ENCODE measurements around the gene RALGPS2.

Gene RALGPS2

GRCh38 chr1:178724728-178725465 lies at the start of gene RALGPS2:
Gene RALGPS2 (plus strand): TSS chr1:178725244. CDS start chr1:178776765, 51,521 bp downstream.
- no peak for FAIRE-seq

- FAIRE-seq, result no peak
Observed at GRCh38 chr1:178679237-178679636, 45.8 kb upstream of the RALGPS2 start.

GRCh38 chr1:178682429-178682828 lies 42.6 kb upstream of the RALGPS2 start:
- no peak for FAIRE-seq

- no peak for FAIRE-seq
Observed at GRCh38 chr1:178682886-178683285, 42.2 kb upstream of the RALGPS2 start.

GRCh38 chr1:178683291-178683690 lies 41.8 kb upstream of the RALGPS2 start:
- no peak for FAIRE-seq

GRCh38 chr1:178684111-178684510 lies 40.9 kb upstream of the RALGPS2 start:
- no peak for FAIRE-seq

GRCh38 chr1:178684542-178685000 lies 40.5 kb upstream of the RALGPS2 start:
- no peak for FAIRE-seq

- FAIRE-seq, result no peak
Observed at GRCh38 chr1:178686407-178686806, 38.6 kb upstream of the RALGPS2 start.

- no peak for FAIRE-seq
Observed at GRCh38 chr1:178688244-178688643, 36.8 kb upstream of the RALGPS2 start.

- no peak for FAIRE-seq
Observed at GRCh38 chr1:178689769-178690168, 35.3 kb upstream of the RALGPS2 start.

- no peak for FAIRE-seq
Observed at GRCh38 chr1:178690496-178690895, 34.5 kb upstream of the RALGPS2 start.

GRCh38 chr1:178692564-178693327 lies 32.3 kb upstream of the RALGPS2 start:
- no peak for FAIRE-seq

- no peak for FAIRE-seq
Observed at GRCh38 chr1:178693366-178693765, 31.7 kb upstream of the RALGPS2 start.

GRCh38 chr1:178694923-178695525 lies 30.0 kb upstream of the RALGPS2 start:
- no peak for FAIRE-seq

GRCh38 chr1:178702146-178702545 lies 22.9 kb upstream of the RALGPS2 start:
- no peak for FAIRE-seq

- no peak for FAIRE-seq
Observed at GRCh38 chr1:178704833-178705232, 20.2 kb upstream of the RALGPS2 start.

- no peak for FAIRE-seq
Observed at GRCh38 chr1:178706432-178706831, 18.6 kb upstream of the RALGPS2 start.

- no peak for FAIRE-seq
Observed at GRCh38 chr1:178713259-178713658, 11.8 kb upstream of the RALGPS2 start.

- FAIRE-seq, result no peak
Observed at GRCh38 chr1:178714453-178714852, 10.6 kb upstream of the RALGPS2 start.

- no peak for FAIRE-seq
Observed at GRCh38 chr1:178716111-178716510, 8.9 kb upstream of the RALGPS2 start.

- no peak for FAIRE-seq
Observed at GRCh38 chr1:178718520-178718919, 6.5 kb upstream of the RALGPS2 start.

- no peak for FAIRE-seq
Observed at GRCh38 chr1:178723546-178723945, 1.5 kb upstream of the RALGPS2 start.

- FAIRE-seq, result no peak
Observed at GRCh38 chr1:178724376-178724727, 692 bp upstream of the RALGPS2 start.

Data from colon (tissue), 2 donors.